ENCODE data around the gene DNAJB11.
A peak's percentile ranks its signal among the peaks of the same experiment; 100 is the strongest.
"Not testable (repeated sequence)": the region's sequence is repeated elsewhere in the genome, so short reads cannot be mapped to it uniquely, and the experiment has no call there.

The DNAJB11 gene

GRCh38 chr3:186617036-186617946 lies 46.8 kb downstream of the DNAJB11 start:
- DNase-seq: peak in 54 of 56 donors; percentile 7 to 85 (median 61)

DNA sequence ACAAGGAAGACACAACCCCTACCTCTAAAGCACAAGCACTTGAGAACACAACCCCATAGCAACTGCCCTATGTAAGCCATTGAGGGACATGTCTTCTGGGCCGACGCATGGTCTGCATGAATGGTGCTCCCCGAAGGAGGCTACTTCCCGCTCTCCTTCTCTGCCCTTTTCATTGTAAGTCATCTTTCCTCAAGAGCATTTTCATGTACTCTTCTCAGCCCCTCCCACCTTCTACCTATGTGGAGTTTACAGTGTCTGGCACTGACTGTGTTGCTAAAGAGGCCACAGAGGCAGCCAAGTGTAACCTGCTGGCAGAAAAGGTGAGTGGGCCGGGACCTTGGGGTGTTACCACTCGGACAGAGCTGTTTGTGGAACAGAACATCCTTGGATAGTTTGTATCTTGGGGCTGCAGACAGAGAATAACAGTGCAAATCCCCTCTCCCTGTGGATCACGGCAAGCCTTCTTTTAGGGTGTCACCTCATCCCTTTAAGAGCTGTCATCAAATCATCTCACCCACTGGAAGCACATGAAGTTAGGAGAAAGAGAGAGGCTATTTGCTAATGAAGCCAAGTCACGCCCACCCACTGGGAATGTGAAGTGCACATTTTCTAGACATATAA lies 47.9 kb downstream of the DNAJB11 start:
- DNase-seq: no peak

DNA sequence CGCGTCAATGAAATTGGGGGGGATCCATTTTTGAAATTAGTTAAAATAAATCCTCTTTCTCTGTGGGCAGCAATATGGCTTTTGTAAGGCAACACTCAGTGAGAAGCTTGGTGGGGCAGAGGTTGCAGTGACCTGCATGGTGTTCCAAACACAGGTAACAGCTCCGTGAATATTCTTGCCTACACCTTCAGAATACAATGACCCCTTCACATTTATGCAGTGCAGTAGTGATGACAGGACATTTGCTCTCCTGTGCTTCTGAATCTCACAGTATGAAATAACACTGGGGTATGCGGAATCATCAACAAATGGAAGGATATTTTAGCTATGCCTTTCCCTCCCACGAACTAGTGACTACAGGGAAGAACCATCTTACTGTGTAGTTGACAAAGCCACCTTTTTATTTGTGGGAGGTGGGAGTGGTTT lies 49.3 kb downstream of the DNAJB11 start:
- no peak for DNase-seq

DNA sequence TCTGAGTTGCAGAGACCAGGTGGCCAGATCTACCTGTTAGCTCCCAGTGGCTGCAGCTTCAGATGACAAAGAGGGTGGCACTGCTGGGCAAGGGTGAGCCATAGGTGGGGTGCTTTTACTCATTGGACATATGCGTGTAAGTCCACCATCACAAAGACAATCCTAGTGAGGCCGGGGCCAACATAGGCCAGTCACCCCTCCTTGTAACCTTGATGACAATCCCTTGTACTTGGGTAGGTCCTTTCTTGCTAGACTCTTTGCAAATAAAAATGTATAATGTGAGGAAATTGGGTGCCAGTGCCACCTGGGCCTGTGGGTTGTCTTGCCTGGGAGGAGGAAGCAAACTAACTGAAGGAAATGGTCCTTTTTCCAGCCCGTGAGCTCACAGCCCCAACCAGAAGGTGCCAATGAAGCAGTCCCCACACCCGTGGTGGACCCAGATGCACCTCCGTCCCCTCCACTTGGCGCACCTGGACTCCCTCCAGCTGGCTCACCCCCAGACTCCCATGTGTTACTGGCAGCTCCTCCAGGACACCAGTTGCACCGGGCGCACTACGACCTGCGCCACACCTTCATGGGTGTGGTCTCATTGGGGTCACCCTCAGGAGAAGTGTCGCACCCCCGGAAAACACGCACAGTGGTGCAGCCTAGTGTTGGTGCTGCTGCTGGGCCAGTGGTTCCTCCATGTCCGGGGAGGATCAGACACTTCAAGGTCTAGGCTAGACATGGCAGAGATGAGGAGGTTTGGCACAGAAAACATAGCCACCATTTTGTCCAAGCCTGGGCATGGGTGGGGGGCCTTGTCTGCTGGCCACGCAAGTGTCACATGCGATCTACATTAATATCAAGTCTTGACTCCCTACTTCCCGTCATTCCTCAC lies 49.9 kb downstream of the DNAJB11 start:
- DNase-seq: no peak

- DNase-seq: no peak
Observed at GRCh38 chr3:186621894-186622650, 51.6 kb downstream of the DNAJB11 start.

- no peak for DNase-seq
Observed at GRCh38 chr3:186622651-186623310, 52.3 kb downstream of the DNAJB11 start.

- DNase-seq: no peak
Observed at GRCh38 chr3:186624598-186624997, 54.1 kb downstream of the DNAJB11 start.

DNA sequence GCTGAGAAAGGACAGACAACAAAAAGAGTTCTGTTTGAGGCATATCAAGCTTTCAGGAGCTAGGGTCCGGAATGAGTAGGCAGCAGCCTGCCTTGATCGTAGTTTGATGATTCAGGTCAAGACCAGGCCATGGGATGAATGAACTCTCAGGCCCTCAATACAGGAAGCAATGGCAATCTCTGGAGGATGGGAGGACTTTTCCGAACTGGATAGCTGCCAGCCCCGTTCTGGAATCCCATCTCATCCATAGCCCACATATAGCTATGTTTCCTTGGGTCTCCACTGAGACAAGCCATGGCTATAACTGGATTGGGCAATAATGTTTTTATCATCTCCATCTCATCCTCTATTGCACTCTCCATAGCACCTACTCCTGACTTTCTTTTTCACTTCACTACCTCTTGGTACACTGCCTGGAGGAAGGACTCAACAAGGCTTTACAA lies 55.1 kb downstream of the DNAJB11 start:
- no peak for DNase-seq

DNA sequence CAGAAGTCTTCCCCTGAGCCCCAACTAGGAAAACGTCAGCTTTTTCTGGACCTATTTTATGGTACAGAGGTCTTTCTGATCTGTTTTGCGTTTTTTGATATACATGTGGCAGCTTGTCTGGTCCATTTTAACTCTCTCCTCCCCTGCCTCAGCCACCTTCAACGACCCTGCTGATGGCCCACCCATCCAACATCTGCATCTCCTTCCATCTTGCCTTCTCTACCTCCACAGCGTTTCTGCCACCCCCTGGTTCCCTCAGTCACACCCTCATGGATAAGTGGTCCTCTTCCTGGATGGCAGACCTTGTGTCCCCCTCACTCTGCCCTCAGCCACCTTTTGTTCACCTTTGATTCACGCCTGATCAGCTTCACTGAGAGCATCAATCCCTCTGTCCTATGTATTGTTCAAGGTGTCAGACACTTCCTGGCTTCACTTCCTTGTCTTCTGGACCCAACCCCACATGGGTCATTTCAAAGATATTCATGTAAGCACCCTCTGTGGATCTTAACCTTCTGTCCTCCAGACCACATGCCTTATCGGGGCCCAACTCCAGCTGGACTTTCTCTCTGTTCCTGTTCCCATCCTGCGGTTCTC lies 55.8 kb downstream of the DNAJB11 start:
- DNase-seq: no peak

DNA sequence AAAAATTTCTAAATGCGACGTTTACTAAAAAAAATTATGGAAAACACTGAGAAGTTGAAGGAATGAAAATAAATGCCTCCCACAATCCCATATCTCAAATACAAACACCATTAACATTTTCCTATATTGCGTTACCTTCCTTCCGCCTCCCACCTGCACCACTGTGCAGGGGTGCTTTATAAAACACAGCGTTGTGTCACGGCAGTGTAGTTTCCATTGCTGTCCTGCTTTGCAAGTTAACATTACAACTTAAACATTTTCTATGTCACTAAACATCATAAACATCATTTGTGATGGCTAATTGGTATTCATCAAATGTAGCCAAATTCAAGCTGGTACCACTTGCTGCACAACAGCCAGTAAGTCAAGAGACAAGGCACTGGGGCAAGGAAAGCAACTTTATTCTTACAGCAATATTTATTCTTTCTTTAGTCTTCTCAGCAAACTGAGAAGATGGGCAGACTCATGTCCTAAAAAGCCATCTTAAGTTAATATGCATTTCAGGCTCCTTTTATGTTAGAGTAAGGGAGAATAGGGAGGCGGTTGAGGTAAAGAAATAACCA lies 57.4 kb downstream of the DNAJB11 start:
- DNase-seq: no peak

DNA sequence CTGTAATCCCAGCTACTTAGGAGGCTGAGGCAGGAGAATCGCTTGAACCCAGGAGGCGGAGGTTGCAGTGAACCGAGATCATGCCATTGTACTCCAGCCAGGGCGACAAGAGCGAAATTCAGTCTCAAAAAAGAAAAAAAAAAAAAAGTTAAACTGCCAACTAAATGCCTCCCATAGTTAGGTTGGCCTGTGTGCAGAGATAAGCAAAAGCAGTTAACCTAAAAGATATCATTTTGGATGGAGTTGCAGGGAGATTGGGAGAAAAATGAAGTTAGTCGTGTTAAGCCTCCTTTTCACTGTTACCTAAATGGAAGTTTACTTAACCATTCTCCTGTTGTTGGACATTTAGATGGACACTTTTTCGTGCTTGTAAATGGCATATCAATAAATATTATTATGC lies 58.2 kb downstream of the DNAJB11 start:
- DNase-seq: no peak

- no peak for DNase-seq
Observed at GRCh38 chr3:186630950-186631641, 60.6 kb downstream of the DNAJB11 start.

DNA sequence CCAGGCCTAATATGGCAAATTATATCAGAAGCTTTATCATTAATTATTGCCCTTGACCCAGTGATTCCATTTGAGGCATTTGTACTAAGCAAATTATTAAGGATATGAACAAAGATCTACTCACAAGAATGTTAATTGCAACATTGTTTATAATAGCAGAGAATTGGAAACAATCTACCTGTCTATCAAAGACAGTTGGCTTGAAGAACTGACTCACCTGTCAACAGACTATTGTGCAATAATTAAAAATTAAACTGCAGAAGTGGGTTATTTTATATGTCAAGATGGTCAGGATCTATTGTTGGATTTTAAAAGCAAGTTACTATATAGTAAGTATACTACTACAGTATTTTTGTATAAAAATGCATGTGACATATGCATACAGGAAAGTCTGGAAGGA lies 63.0 kb downstream of the DNAJB11 start:
- DNase-seq: no peak

DNA sequence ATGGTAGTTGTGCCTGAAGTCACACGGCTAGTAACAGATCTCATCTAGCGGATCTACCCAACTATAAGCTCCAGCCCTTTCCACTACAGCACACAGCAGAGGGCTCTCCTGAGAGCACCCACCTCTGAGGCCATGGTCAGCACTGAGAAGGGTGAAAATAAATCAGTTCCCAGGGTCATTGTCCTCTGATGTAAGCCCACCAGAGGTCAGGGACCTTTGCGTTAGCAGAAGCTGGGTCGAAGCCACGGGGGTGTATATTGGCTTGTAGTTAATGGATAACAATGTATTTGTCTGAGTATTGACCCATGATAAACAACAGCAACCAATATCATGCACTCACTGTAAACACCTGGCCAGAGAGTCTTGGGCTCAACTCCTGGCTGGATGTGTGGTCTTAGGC lies 63.7 kb downstream of the DNAJB11 start:
- DNase-seq: not testable (repeated sequence)
